ENCODE measurements around the gene SYNJ2. TPM values are rescaled to one million over a fixed set of nuclear protein-coding genes. Genes with fewer than 3 reads are reported as not detected.

Gene SYNJ2
- total and polyA plus RNA-seq, 2 of the 4 experiments (the other 2 are of a cell fraction): 40.8 to 45.2 TPM

DNA sequence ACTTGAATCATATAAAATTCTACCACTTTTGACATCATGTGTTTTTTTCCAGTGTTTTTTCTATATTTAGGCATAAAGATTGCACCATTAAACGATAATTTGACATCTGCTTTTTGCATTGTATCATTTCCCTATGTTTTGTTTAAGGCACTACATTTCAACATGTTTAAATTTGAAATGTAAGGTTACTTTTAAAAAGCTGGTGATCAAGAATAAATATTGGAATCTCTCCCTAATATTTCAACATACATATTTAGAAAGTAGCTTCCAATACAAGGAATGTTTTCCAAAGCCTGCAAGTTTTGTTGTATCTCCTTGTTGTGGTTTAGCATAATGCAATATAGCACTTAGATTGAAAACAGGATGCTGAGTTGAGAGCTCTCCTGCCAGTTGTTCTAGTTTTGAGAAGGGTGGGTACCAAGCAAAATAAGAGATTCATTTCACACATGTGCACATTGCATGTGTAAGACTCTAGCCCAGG lies 76.5 kb downstream of the SYNJ2 start (continued):
- no peak for TF ChIP-seq RAD21 (IDR thresholded peaks at IDR 0.05; ENCODE audit: low read length)
- no peak for TF ChIP-seq BHLHE40 (IDR thresholded peaks at IDR 0.05; ENCODE audit: low read depth, low read length)
- TF ChIP-seq NFE2L2 (IDR thresholded peaks at IDR 0.05; ENCODE audit: low read depth, low read length): no peak

DNA sequence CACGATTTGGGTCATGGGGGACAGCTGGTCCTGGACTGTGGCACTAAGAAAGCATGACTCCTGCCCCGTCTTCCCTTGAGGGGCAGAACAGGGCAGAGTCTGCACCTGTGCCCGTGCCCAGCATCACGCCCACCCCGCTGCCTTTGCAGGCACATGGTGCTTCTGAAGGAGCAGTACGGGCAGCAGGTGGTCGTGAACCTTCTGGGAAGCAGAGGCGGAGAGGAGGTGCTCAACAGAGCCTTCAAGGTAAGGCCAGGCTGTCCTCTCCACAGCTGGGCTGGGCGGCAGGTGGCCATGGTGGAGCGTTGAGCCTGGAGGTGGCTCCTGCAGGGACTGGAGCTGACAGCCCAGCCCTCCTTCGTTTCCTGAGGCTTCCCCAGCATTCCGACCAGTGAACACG lies 77.4 kb downstream of the SYNJ2 start:
- H3K4ac ChIP-seq (ENCODE audit: low read depth, low read length): peak overlapping the region; percentile 77
- no peak overlapping the region for H3K4me2 ChIP-seq (ENCODE audit: low read depth, low read length)
- peak overlapping the region; percentile 5 for H3K14ac ChIP-seq (replicated peaks; ENCODE audit: low read depth, low read length)

More for the DNA sequence above, 77.4 kb downstream of the SYNJ2 start:
- peak overlapping the region; percentile 57 to 67; a peak in 2 of 4 replicates for H4K8ac ChIP-seq (ENCODE audit: low read depth in 2 of 2, low read length in 2 of 2)
- peak overlapping the region; percentile 13 for H3K27ac ChIP-seq (ENCODE audit: insufficient read depth, low read length)
- H3K79me1 ChIP-seq (ENCODE audit: low read depth in 1 of 2, low read length in 2 of 2): peaks cover 29 to 75% of the 10 kb centered on the region in 2 experiments
- H3K9me1 ChIP-seq (ENCODE audit: insufficient read depth, low read length): peaks cover 47% of the 10 kb centered on the region
- H3K18ac ChIP-seq (ENCODE audit: low read depth, low read length): 0 out of 2 replicates have a peak overlapping the region, but pooled peaks have one; percentile 0
- H3K9ac ChIP-seq (ENCODE audit: low read depth, low read length): no peak overlapping the region
- BruUV-seq (replicated peaks): no TSS peak
- intact Hi-C loops (cut with micrococcal nuclease) (no loop called here), dilution Hi-C loops (cut with HindIII; ENCODE audit: low sequenced_read_pairs, unreplicated experiment) (no loop called here), in situ Hi-C loops (cut with MboI; ENCODE audit: low sequenced_read_pairs) (no loop called here)
- H3K27me3 ChIP-seq (ENCODE audit: control insufficient read depth, insufficient read depth, low read length): no peaks in the 10 kb centered on the region
- peak overlapping the region; percentile 18; the same call in 1 of the 2 replicates for H4K5ac ChIP-seq (ENCODE audit: low read depth, low read length)
- ChIA-PET POLR2A (ENCODE audit: unreplicated experiment) (interaction anchor here (0.7 kb wide), 1 partner anchor 345 kb away, joined by 10 read pairs; no protein-coding TSS in a partner anchor), CTCF (no interaction called here)
- WGBS, 2 experiments (ENCODE audit: extremely low coverage in 2 of 2, insufficient read length in 1 of 2): 98% methylated on average over 10 of the region's 13 CpGs; no CpG with 5 or more reads in 1 of the 2 experiments
- H2BK15ac ChIP-seq (ENCODE audit: low read depth, low read length): peak overlapping the region; percentile 39; the same call in 1 of the 3 replicates
- no peak overlapping the region for H3K4me3 ChIP-seq (ENCODE audit: insufficient read depth, low read depth, low read length)
- H4K20me1 ChIP-seq (ENCODE audit: insufficient read depth, low read length): no peaks in the 10 kb centered on the region
- no peak overlapping the region for H2AFZ ChIP-seq (replicated peaks; ENCODE audit: low read length, poor library complexity)
- H2BK20ac ChIP-seq (ENCODE audit: low read depth, low read length): peak overlapping the region; percentile 82; the same call in 1 of the 2 replicates
- no peaks in the 10 kb centered on the region for H3K9me3 ChIP-seq (ENCODE audit: control insufficient read depth, insufficient read depth, low read length)
- H2BK120ac ChIP-seq (ENCODE audit: low read depth, low read length): peak overlapping the region; percentile 56
- H3K36me3 ChIP-seq (ENCODE audit: control insufficient read depth, insufficient read depth, low read length): peaks cover 35% of the 10 kb centered on the region
- TF ChIP-seq MAZ (IDR thresholded peaks at IDR 0.05; ENCODE audit: borderline replicate concordance, low read depth, low read length) (no peak), BHLHE40 (IDR thresholded peaks at IDR 0.05; ENCODE audit: low read depth, low read length) (no peak), MAFK (IDR thresholded peaks at IDR 0.05; ENCODE audit: low read depth, low read length) (no peak), CEBPB (IDR thresholded peaks at IDR 0.05; ENCODE audit: low read depth, low read length) (no peak), RAD21 (IDR thresholded peaks at IDR 0.05; ENCODE audit: low read length) (no peak), NFE2L2 (IDR thresholded peaks at IDR 0.05; ENCODE audit: low read depth, low read length) (no peak), RCOR1 (IDR thresholded peaks at IDR 0.05; ENCODE audit: insufficient replicate concordance, low read length) (no peak), RFX5 (IDR thresholded peaks at IDR 0.05; ENCODE audit: low read depth, low read length) (no peak), CHD1 (IDR thresholded peaks at IDR 0.05; ENCODE audit: low read depth, low read length) (no peak), MXI1 (IDR thresholded peaks at IDR 0.05; ENCODE audit: borderline replicate concordance, low read depth, low read length) (no peak)
- peak overlapping the region; percentile 74 for H4K91ac ChIP-seq (ENCODE audit: insufficient read depth, low read depth, low read length)
- H3K4me1 ChIP-seq (ENCODE audit: control insufficient read depth, insufficient read depth, low read length): peaks cover 35% of the 10 kb centered on the region
- 0 out of 2 replicates have a peak overlapping the region, but pooled peaks have one; percentile 34 for H3K23ac ChIP-seq (ENCODE audit: low read depth, low read length)
- H2BK5ac ChIP-seq (ENCODE audit: low read depth, low read length, poor library complexity, severe bottlenecking): peak overlapping the region; percentile 86
- H3K56ac ChIP-seq (ENCODE audit: extremely low read depth, insufficient read depth, low read length): no peak overlapping the region
- H2AK9ac ChIP-seq (replicated peaks; ENCODE audit: low read depth, low read length, poor library complexity): peak overlapping the region; percentile 17
- H2AK5ac ChIP-seq (ENCODE audit: low read depth, low read length): peak overlapping the region; percentile 97
- DNase-seq (no peak), ATAC-seq (ENCODE audit: low read depth) (no peak)
